Keratinocyte (primary cell): ENCODE measurements around the gene RNF180. TPM values are rescaled to one million over a fixed set of nuclear protein-coding genes. Genes with fewer than 3 reads are reported as not detected.

Experiments
- DNase-seq: peaks from one replicate; pipeline ENCODE4 v3.0.0-alpha.2; 2011; ENCODE audit warnings: low read depth, missing footprints, low spot score
- FAIRE-seq: peaks from 2 replicates; lab custom pipeline; 2011; peaks lifted over from hg19 to GRCh38; lab: Jason Lieb, UNC
- H2AFZ ChIP-seq: 2 replicates; pipeline ENCODE4 v1.6.0; 2012; ENCODE audit warnings: low read length, control low read depth, inconsistent platforms; ENCODE audit not compliant: control insufficient read depth
- H3K27ac ChIP-seq: 2 replicates; pipeline ENCODE4 v1.5.1; 2011; ENCODE audit warnings: low read length; ENCODE audit not compliant: control insufficient read depth, insufficient read depth
- H3K27me3 ChIP-seq: 3 replicates; pipeline ENCODE4 v1.6.0; 2011; ENCODE audit warnings: low read length; ENCODE audit not compliant: control insufficient read depth, insufficient read depth; ENCODE audit errors: extremely low read depth
- H3K36me3 ChIP-seq, 2 experiments: 2 replicates in 1 of 2; 3 replicates in 1 of 2; pipeline ENCODE4 v1.5.1; 2011; ENCODE audit warnings: low read length in 2 of 2, mild to moderate bottlenecking in 1 of 2; ENCODE audit not compliant: control insufficient read depth in 2 of 2, insufficient read depth in 2 of 2; ENCODE audit errors: extremely low read depth in 1 of 2
- H3K4me1 ChIP-seq: 3 replicates; pipeline ENCODE4 v1.5.1; 2011; ENCODE audit warnings: low read length; ENCODE audit not compliant: control insufficient read depth, insufficient read depth; ENCODE audit errors: extremely low read depth
- H3K4me2 ChIP-seq: 3 replicates; pipeline ENCODE4 v1.6.0; 2011; ENCODE audit warnings: low read depth, low read length; ENCODE audit not compliant: control insufficient read depth, insufficient read depth; ENCODE audit errors: extremely low read depth
- H3K4me3 ChIP-seq, 3 experiments: fragments of 200-600 bp in 1 of 3; sonication (generic) in 1 of 3; 2 replicates in 2 of 3; 3 replicates in 1 of 3; pipeline ENCODE4 v1.5.1; 2011 to 2016; ENCODE audit warnings: low read length in 3 of 3, mild to moderate bottlenecking in 3 of 3, control low read depth in 2 of 3, inconsistent platforms in 1 of 3, low read depth in 1 of 3, mixed read lengths in 1 of 3, mixed run types in 1 of 3, moderate library complexity in 1 of 3; ENCODE audit not compliant: control insufficient read depth in 2 of 3, insufficient read depth in 2 of 3; ENCODE audit errors: extremely low read depth in 1 of 3
- H3K79me2 ChIP-seq: 2 replicates; pipeline ENCODE4 v1.6.0; 2012; ENCODE audit warnings: low read length; ENCODE audit not compliant: control insufficient read depth, insufficient read depth
- H3K9ac ChIP-seq: 3 replicates; pipeline ENCODE4 v1.6.0; 2011; ENCODE audit warnings: low read length; ENCODE audit not compliant: control insufficient read depth, insufficient read depth; ENCODE audit errors: extremely low read depth
- H3K9me1 ChIP-seq: 3 replicates; pipeline ENCODE4 v1.6.0; 2011; ENCODE audit warnings: low read length; ENCODE audit not compliant: control insufficient read depth, insufficient read depth; ENCODE audit errors: extremely low read depth
- H3K9me3 ChIP-seq: 2 replicates; pipeline ENCODE4 v1.5.1; 2012; ENCODE audit warnings: low read depth, low read length; ENCODE audit not compliant: control insufficient read depth
- H4K20me1 ChIP-seq: 3 replicates; pipeline ENCODE4 v1.6.0; 2011; ENCODE audit warnings: low read length; ENCODE audit not compliant: control insufficient read depth, insufficient read depth; ENCODE audit errors: extremely low read depth
- CTCF ChIP-seq, 3 experiments: IDR thresholded peaks in 1 of 3; conservative IDR thresholded peaks in 1 of 3; optimal IDR thresholded peaks in 1 of 3; 2 replicates in 2 of 3; 3 replicates in 1 of 3; pipeline versions ENCODE3 to v1.5.1; 2011; ENCODE audit warnings: low read length in 3 of 3, mild to moderate bottlenecking in 3 of 3, moderate library complexity in 2 of 3, control low read depth in 1 of 3, inconsistent platforms in 1 of 3; ENCODE audit not compliant: insufficient read depth in 2 of 3; ENCODE audit errors: extremely low read depth in 1 of 3
- EZH2 ChIP-seq: IDR thresholded peaks from one replicate; pipeline ENCODE4 v1.6.1; 2012; ENCODE audit warnings: inconsistent platforms, mild to moderate bottlenecking, low read length, moderate library complexity
- dilution Hi-C: fragments of 300-500 bp; cut with MboI; formaldehyde crosslinking; loops from one replicate; pipeline ENCODE4 v1.7.0; 2020; ENCODE audit warnings: low sequenced_read_pairs; ENCODE audit not compliant: extremely low pct_ligation_motif_present
- polyA plus RNA-seq, 5 experiments: library from polyadenylated mRNA; depleted of rRNA in 3 of 5; stranded (reverse) in 3 of 5; stranded (forward) in 1 of 5; unstranded in 1 of 5; fragments of >200 nt; gene quantifications; 1 replicate in 1 of 5; 2 replicates in 3 of 5; 3 replicates in 1 of 5; pipeline versions ENCODE4 v1.2.1 to v1.2.3, GENCODE V29; 2011 to 2012; ENCODE audit warnings: missing spikeins in 2 of 5, low read depth in 1 of 5, low replicate concordance in 1 of 5

Gene RNF180
- polyA plus RNA-seq, 1 donor (not counting 4 experiments of a cell fraction or from before 2014, with no cell fraction given): 2.4 TPM

GRCh38 chr5:64209353-64209752, 43.7 kb downstream of the RNF180 start:
- Histone ChIP-seq H3K9me3 (no peaks in the 10 kb centered on the region), H3K4me3 (no peak overlapping the region), H3K4me1 (peaks cover 21% of the 10 kb centered on the region), H3K79me2 (no peaks in the 10 kb centered on the region), H3K4me2 (no peak overlapping the region), H3K36me3 (no peaks in the 10 kb centered on the region), H3K27ac (no peak overlapping the region), H3K9ac (no peak overlapping the region), H4K20me1 (no peaks in the 10 kb centered on the region), H3K9me1 (no peaks in the 10 kb centered on the region), H2AFZ (no peak overlapping the region), H3K27me3 (no peaks in the 10 kb centered on the region)
- no peak for DNase-seq
- dilution Hi-C loops: no loop called here
- TF ChIP-seq CTCF (optimal IDR thresholded peaks at IDR 0.05 in 1 of 3, IDR thresholded peaks at IDR 0.05 in 1 of 3, conservative IDR thresholded peaks at IDR 0.05 in 1 of 3; ENCODE audit: extremely low read depth in 1 of 3, insufficient read depth in 2 of 3, low read length in 3 of 3): no peak
- TF ChIP-seq EZH2: no peak
- FAIRE-seq: no peak

GRCh38 chr5:64210866-64211265, 45.2 kb downstream of the RNF180 start:
- FAIRE-seq: peak; percentile 97
- peak overlapping the region; percentile 4 for H3K4me2 ChIP-seq

More at GRCh38 chr5:64210866-64211265, 45.2 kb downstream of the RNF180 start:
- dilution Hi-C loops: no loop called here
- Histone ChIP-seq H3K79me2 (no peaks in the 10 kb centered on the region), H4K20me1 (no peaks in the 10 kb centered on the region), H3K4me3 (no peak overlapping the region), H3K9me1 (no peaks in the 10 kb centered on the region), H3K27me3 (no peaks in the 10 kb centered on the region), H3K4me1 (peaks cover 21% of the 10 kb centered on the region), H3K9ac (no peak overlapping the region), H2AFZ (peak overlapping the region; percentile 34), H3K9me3 (no peaks in the 10 kb centered on the region), H3K27ac (no peak overlapping the region), H3K36me3 (no peaks in the 10 kb centered on the region)
- peak; percentile 26 for DNase-seq
- TF ChIP-seq EZH2: no peak
- no peak for TF ChIP-seq CTCF (optimal IDR thresholded peaks at IDR 0.05 in 1 of 3, IDR thresholded peaks at IDR 0.05 in 1 of 3, conservative IDR thresholded peaks at IDR 0.05 in 1 of 3; ENCODE audit: extremely low read depth in 1 of 3, insufficient read depth in 2 of 3, low read length in 3 of 3)
